H9 (cell line): ENCODE measurements around the gene IFI27L1. TPM values are rescaled to one million over a fixed set of nuclear protein-coding genes. Genes with fewer than 3 reads are reported as not detected.
A peak's percentile ranks its signal among the peaks of the same experiment; 100 is the strongest.

ENCODE experiments used
- DNase-seq: peaks from one replicate; pipeline ENCODE4 v3.0.0-alpha.2; 2017
- H2AFZ ChIP-seq: one replicate; pipeline ENCODE4 v1.6.1; 2013; ENCODE audit warnings: mild to moderate bottlenecking, low read length, control low read depth, moderate library complexity
- H2AK5ac ChIP-seq: 2 replicates; pipeline ENCODE4 v1.6.1; 2013; ENCODE audit warnings: low read length, control low read depth, mixed read lengths; ENCODE audit not compliant: insufficient read length
- H2BK120ac ChIP-seq: one replicate; pipeline ENCODE4 v1.6.1; 2013; ENCODE audit warnings: low read depth, mild to moderate bottlenecking, low read length, control low read depth, inconsistent platforms; ENCODE audit not compliant: poor library complexity, severe bottlenecking
- H2BK12ac ChIP-seq: 2 replicates; pipeline ENCODE4 v1.6.1; 2013; ENCODE audit warnings: low read length, control low read depth, mixed read lengths, low read depth; ENCODE audit not compliant: insufficient read length
- H2BK15ac ChIP-seq: 2 replicates; pipeline ENCODE4 v1.6.1; 2013; ENCODE audit warnings: low read depth, low read length, control low read depth
- H2BK20ac ChIP-seq: one replicate; pipeline ENCODE4 v1.6.1; 2013; ENCODE audit warnings: low read depth, mild to moderate bottlenecking, low read length, control low read depth, inconsistent platforms; ENCODE audit not compliant: poor library complexity, severe bottlenecking
- H2BK5ac ChIP-seq: 2 replicates; pipeline ENCODE4 v1.6.1; 2013; ENCODE audit warnings: low read length, control low read depth, mixed read lengths; ENCODE audit not compliant: insufficient read length
- H3K14ac ChIP-seq: 2 replicates; pipeline ENCODE4 v1.6.1; 2013; ENCODE audit warnings: low read length, control low read depth; ENCODE audit not compliant: insufficient read depth
- H3K18ac ChIP-seq: 2 replicates; pipeline ENCODE4 v1.6.1; 2013; ENCODE audit warnings: low read depth, mild to moderate bottlenecking, mixed read lengths, low read length, control low read depth; ENCODE audit not compliant: insufficient read length
- H3K23ac ChIP-seq: 2 replicates; pipeline ENCODE4 v1.6.1; 2013; ENCODE audit warnings: low read length, control low read depth, mixed read lengths, low read depth; ENCODE audit not compliant: insufficient read length
- H3K23me2 ChIP-seq: 2 replicates; pipeline ENCODE4 v1.6.1; 2013; ENCODE audit warnings: low read depth, mild to moderate bottlenecking, mixed read lengths, low read length, control low read depth; ENCODE audit not compliant: insufficient read length, poor library complexity, severe bottlenecking
- H3K27ac ChIP-seq: 2 replicates; pipeline ENCODE4 v1.5.1; 2013; ENCODE audit warnings: low read length, control low read depth, mixed read lengths, low read depth; ENCODE audit not compliant: insufficient read length
- H3K27me3 ChIP-seq: 2 replicates; pipeline ENCODE4 v1.6.1; 2013; ENCODE audit warnings: low read length, control low read depth, inconsistent platforms; ENCODE audit not compliant: insufficient read depth
- H3K4ac ChIP-seq: 2 replicates; pipeline ENCODE4 v1.6.1; 2013; ENCODE audit warnings: low read depth, mild to moderate bottlenecking, control low read depth, inconsistent platforms, low read length, moderate library complexity
- H3K4me1 ChIP-seq: 2 replicates; pipeline ENCODE4 v1.6.1; 2013; ENCODE audit warnings: low read length, control low read depth, inconsistent platforms; ENCODE audit not compliant: insufficient read depth
- H3K4me2 ChIP-seq: 2 replicates; pipeline ENCODE4 v1.6.1; 2013; ENCODE audit warnings: low read length, control low read depth, mixed read lengths; ENCODE audit not compliant: insufficient read length, insufficient read depth
- H3K56ac ChIP-seq: 2 replicates; pipeline ENCODE4 v1.6.1; 2013; ENCODE audit warnings: low read depth, mild to moderate bottlenecking, mixed read lengths, low read length, control low read depth; ENCODE audit not compliant: insufficient read length
- H3K79me1 ChIP-seq: 2 replicates; pipeline ENCODE4 v1.6.1; 2013; ENCODE audit warnings: low read depth, mild to moderate bottlenecking, moderate library complexity, low read length, control low read depth, inconsistent platforms; ENCODE audit not compliant: insufficient read depth, poor library complexity, severe bottlenecking
- H3K79me2 ChIP-seq: 2 replicates; pipeline ENCODE4 v1.6.1; 2013; ENCODE audit warnings: low read length, control low read depth, inconsistent platforms; ENCODE audit not compliant: insufficient read depth
- H3K9ac ChIP-seq: 2 replicates; pipeline ENCODE4 v1.6.1; 2013; ENCODE audit warnings: low read length, control low read depth, mixed read lengths; ENCODE audit not compliant: insufficient read length; ENCODE audit errors: extremely low read depth
- H3K9me3 ChIP-seq: one replicate; pipeline ENCODE4 v1.6.1; 2013; ENCODE audit warnings: low read depth, low read length, inconsistent platforms; ENCODE audit not compliant: control insufficient read depth
- H3T11ph ChIP-seq: one replicate; pipeline ENCODE4 v1.6.1; 2013; ENCODE audit warnings: mild to moderate bottlenecking, low read length, control low read depth, inconsistent platforms
- H4K20me1 ChIP-seq: one replicate; pipeline ENCODE4 v1.6.1; 2013; ENCODE audit not compliant: control insufficient read depth, insufficient read length, insufficient read depth
- H4K5ac ChIP-seq: 2 replicates; pipeline ENCODE4 v1.6.1; 2013; ENCODE audit warnings: low read depth, mild to moderate bottlenecking, mixed read lengths, low read length, control low read depth; ENCODE audit not compliant: insufficient read length
- H4K8ac ChIP-seq: replicated peaks from 2 replicates; pipeline ENCODE4 v1.6.1; 2013; ENCODE audit warnings: low read length, control low read depth, mixed read lengths, low read depth; ENCODE audit not compliant: insufficient read length
- H4K91ac ChIP-seq: 2 replicates; pipeline ENCODE4 v1.6.1; 2013; ENCODE audit warnings: low read depth, mild to moderate bottlenecking, moderate library complexity, mixed read lengths, low read length, control low read depth; ENCODE audit not compliant: insufficient read length
- H3K27ac Mint-ChIP-seq, 3 experiments: 2 replicates in 2 of 3; 3 replicates in 1 of 3; pipeline ENCODE4 v1.8.0; 2020 to 2021; ENCODE audit warnings: mixed read lengths in 3 of 3, mild to moderate bottlenecking in 1 of 3, moderate library complexity in 1 of 3
- H3K27me3 Mint-ChIP-seq: 2 replicates; pipeline ENCODE4 v1.8.0; 2021; ENCODE audit warnings: low read depth, mild to moderate bottlenecking, moderate library complexity, mixed read lengths
- H3K36me3 Mint-ChIP-seq, 3 experiments: 2 replicates in 2 of 3; 3 replicates in 1 of 3; pipeline ENCODE4 v1.8.0; 2020 to 2021; ENCODE audit warnings: low read depth in 3 of 3, mixed read lengths in 3 of 3; ENCODE audit not compliant: insufficient read depth in 1 of 3
- H3K4me1 Mint-ChIP-seq, 2 experiments: 2 replicates each; pipeline ENCODE4 v1.8.0; 2020; ENCODE audit warnings: mixed read lengths in 2 of 2
- H3K4me3 Mint-ChIP-seq, 2 experiments: 2 replicates in 1 of 2; 3 replicates in 1 of 2; pipeline ENCODE4 v1.8.0; 2020 to 2021; ENCODE audit warnings: mild to moderate bottlenecking in 2 of 2, mixed read lengths in 2 of 2, moderate library complexity in 1 of 2
- H3K9me3 Mint-ChIP-seq, 2 experiments: 2 replicates in 1 of 2; 3 replicates in 1 of 2; pipeline ENCODE4 v1.8.0; 2020; ENCODE audit warnings: mild to moderate bottlenecking in 2 of 2, mixed read lengths in 2 of 2, moderate library complexity in 1 of 2
- CTCF ChIP-seq: fragments of 200-600 bp; sonication (generic); conservative IDR thresholded peaks from 3 replicates; pipeline ENCODE4 v1.8.0; 2021; ENCODE audit warnings: antibody characterized with exemption, mild to moderate bottlenecking
- WGBS: extraction: QIAGEN DNeasy Blood & Tissue Kit; methylation state at CpG from one replicate; pipeline ENCODE4 v1.1.7; 2013; ENCODE audit warnings: missing lambda C conversion rate, low lambda C conversion rate, mixed read lengths; ENCODE audit not compliant: insufficient read length; ENCODE audit errors: extremely low coverage; 5-methylcytosine and 5-hydroxymethylcytosine counted together
- total RNA-seq: library from RNA; stranded (reverse); gene quantifications from 2 replicates; pipeline ENCODE4 v1.2.1, GENCODE V29; 2021

IFI27L1 gene
- total RNA-seq, 1 experiment from 2014 or later, result 27.4 TPM

- no peak overlapping the region for H4K5ac ChIP-seq
- H2BK5ac ChIP-seq, result no peak overlapping the region
- no peak for TF ChIP-seq CTCF
- WGBS, result no CpG with 5 or more reads among the region's 5 CpGs
- H3K18ac ChIP-seq, result no peak overlapping the region
- Mint-ChIP-seq H3K36me3 (no peaks in the 10 kb centered on the region; a peak in 1 of 7 replicates), H3K27me3 (peaks cover 6% of the 10 kb centered on the region), H3K4me3 (no peak overlapping the region), H3K4me1 (peaks cover 16 to 17% of the 10 kb centered on the region in 2 experiments), H3K27ac (peak overlapping the region in 1 of 3 experiments; percentile 96; a peak in 1 of 7 replicates), H3K9me3 (no peaks in the 10 kb centered on the region)
- H2BK20ac ChIP-seq, result no peak overlapping the region
- H3K4me2 ChIP-seq, result no peak overlapping the region
- no peak overlapping the region for H3K23ac ChIP-seq
- no peak overlapping the region for H2AK5ac ChIP-seq
- H2AFZ ChIP-seq, result no peak overlapping the region
- H3K79me2 ChIP-seq, result no peaks in the 10 kb centered on the region
- H3K23me2 ChIP-seq, result no peaks in the 10 kb centered on the region
- H3K14ac ChIP-seq, result no peak overlapping the region
- no peak overlapping the region for H4K8ac ChIP-seq
- no peaks in the 10 kb centered on the region for H3K4me1 ChIP-seq
- no peak overlapping the region for H2BK120ac ChIP-seq
- no peak overlapping the region for H3K9ac ChIP-seq
- no peak overlapping the region for H3T11ph ChIP-seq
- H3K27me3 ChIP-seq, result no peaks in the 10 kb centered on the region
- no peaks in the 10 kb centered on the region for H3K79me1 ChIP-seq
- H4K91ac ChIP-seq, result no peak overlapping the region
- no peaks in the 10 kb centered on the region for H4K20me1 ChIP-seq
- H2BK15ac ChIP-seq, result no peak overlapping the region
- peak; percentile 8 for DNase-seq
- H3K56ac ChIP-seq, result no peak overlapping the region
- H3K27ac ChIP-seq, result no peak overlapping the region
- H3K4ac ChIP-seq, result no peak overlapping the region
- H2BK12ac ChIP-seq, result no peak overlapping the region
- H3K9me3 ChIP-seq, result no peaks in the 10 kb centered on the region
These were observed 32.9 kb downstream of the IFI27L1 start for GRCh38 chr14:94113908-94114588.
